ENCODE data around the gene CRTAP. TPM values are rescaled to one million over a fixed set of nuclear protein-coding genes. Genes with fewer than 3 reads are reported as not detected.

The CRTAP gene
- total and polyA plus RNA-seq, 2 donors from 2014 or later = 122 to 192 TPM

- intact Hi-C loops (cut with DNase I) = no loop called here
- TF ChIP-seq, protein P1, sequence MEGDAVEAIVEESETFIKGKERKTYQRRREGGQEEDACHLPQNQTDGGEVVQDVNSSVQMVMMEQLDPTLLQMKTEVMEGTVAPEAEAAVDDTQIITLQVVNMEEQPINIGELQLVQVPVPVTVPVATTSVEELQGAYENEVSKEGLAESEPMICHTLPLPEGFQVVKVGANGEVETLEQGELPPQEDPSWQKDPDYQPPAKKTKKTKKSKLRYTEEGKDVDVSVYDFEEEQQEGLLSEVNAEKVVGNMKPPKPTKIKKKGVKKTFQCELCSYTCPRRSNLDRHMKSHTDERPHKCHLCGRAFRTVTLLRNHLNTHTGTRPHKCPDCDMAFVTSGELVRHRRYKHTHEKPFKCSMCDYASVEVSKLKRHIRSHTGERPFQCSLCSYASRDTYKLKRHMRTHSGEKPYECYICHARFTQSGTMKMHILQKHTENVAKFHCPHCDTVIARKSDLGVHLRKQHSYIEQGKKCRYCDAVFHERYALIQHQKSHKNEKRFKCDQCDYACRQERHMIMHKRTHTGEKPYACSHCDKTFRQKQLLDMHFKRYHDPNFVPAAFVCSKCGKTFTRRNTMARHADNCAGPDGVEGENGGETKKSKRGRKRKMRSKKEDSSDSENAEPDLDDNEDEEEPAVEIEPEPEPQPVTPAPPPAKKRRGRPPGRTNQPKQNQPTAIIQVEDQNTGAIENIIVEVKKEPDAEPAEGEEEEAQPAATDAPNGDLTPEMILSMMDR (IDR thresholded peaks at IDR 0.05; ENCODE audit: borderline replicate concordance, extremely low read depth, insufficient read depth) = no peak
- FAIRE-seq (no peak), DNase-seq (no peak)
- no peaks in the 10 kb centered on the region for H3K27me3 ChIP-seq (ENCODE audit: control insufficient read depth, insufficient read depth, low read length)
- no peak overlapping the region for H3K9ac ChIP-seq (ENCODE audit: low read length in 3 of 3)
- no peaks in the 10 kb centered on the region for H3K4me1 ChIP-seq (ENCODE audit: control insufficient read depth in 2 of 3, insufficient read depth in 2 of 3, low read depth in 1 of 3, low read length in 3 of 3)
- H3K9me3 ChIP-seq (ENCODE audit: control insufficient read depth in 2 of 3, insufficient read depth in 1 of 3, low read length in 3 of 3) = peaks cover 0 to 1% (median 0%) of the 10 kb centered on the region in 3 donors
- H3K27ac ChIP-seq (ENCODE audit: low read depth in 2 of 2, low read length in 2 of 2) = no peak overlapping the region
- H3K4me3 ChIP-seq (ENCODE audit: low read length in 3 of 3) = no peak overlapping the region
- no peaks in the 10 kb centered on the region for H3K36me3 ChIP-seq (ENCODE audit: control insufficient read depth in 2 of 3, insufficient read depth in 3 of 3, low read length in 3 of 3)
Observed at GRCh38 chr3:33174095-33174494, 60.3 kb downstream of the CRTAP start.

- H3K9me3 ChIP-seq (ENCODE audit: control insufficient read depth in 2 of 3, insufficient read depth in 1 of 3, low read length in 3 of 3) = peaks cover 0 to 4% (median 0%) of the 10 kb centered on the region in 3 donors
- no peak overlapping the region for H3K9ac ChIP-seq (ENCODE audit: low read length in 3 of 3)
- no peak overlapping the region for H3K4me3 ChIP-seq (ENCODE audit: low read length in 3 of 3)
- H3K27ac ChIP-seq (ENCODE audit: low read depth in 2 of 2, low read length in 2 of 2) = no peak overlapping the region
- no peaks in the 10 kb centered on the region for H3K36me3 ChIP-seq (ENCODE audit: control insufficient read depth in 2 of 3, insufficient read depth in 3 of 3, low read length in 3 of 3)
- no peak for DNase-seq
- intact Hi-C loops (cut with DNase I) = no loop called here
- TF ChIP-seq, protein P1 (IDR thresholded peaks at IDR 0.05; ENCODE audit: borderline replicate concordance, extremely low read depth, insufficient read depth) = no peak
- no peaks in the 10 kb centered on the region for H3K4me1 ChIP-seq (ENCODE audit: control insufficient read depth in 2 of 3, insufficient read depth in 2 of 3, low read depth in 1 of 3, low read length in 3 of 3)
- H3K27me3 ChIP-seq (ENCODE audit: control insufficient read depth, insufficient read depth, low read length) = no peaks in the 10 kb centered on the region
- no peak for FAIRE-seq
Observed at GRCh38 chr3:33174711-33175414, 61.0 kb downstream of the CRTAP start.

DNA sequence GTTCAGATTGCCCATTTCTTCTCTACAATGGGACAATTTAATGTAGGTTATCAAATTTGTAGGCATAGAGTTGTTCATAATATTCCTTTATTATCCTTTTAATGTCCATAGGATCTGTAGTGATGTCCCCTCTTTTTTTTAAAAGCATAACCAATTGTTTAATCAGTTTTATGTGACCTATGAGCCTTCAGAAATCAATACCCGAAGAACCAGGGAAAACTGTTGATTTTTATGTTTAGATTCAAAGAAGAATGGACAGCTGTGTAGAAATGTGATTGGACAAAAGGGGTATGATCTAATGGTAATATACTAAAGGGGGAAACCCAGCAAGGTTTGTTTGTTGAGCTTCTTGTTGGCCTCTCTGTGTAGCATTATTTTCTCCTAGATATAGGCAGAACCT, 65.3 kb downstream of the CRTAP start:
- FAIRE-seq (no peak), DNase-seq (no peak)
- H3K4me3 ChIP-seq (ENCODE audit: low read length in 3 of 3) = no peak overlapping the region
- intact Hi-C loops (cut with DNase I) = no loop called here
- peaks cover 0 to 4% (median 0%) of the 10 kb centered on the region in 3 donors for H3K9me3 ChIP-seq (ENCODE audit: control insufficient read depth in 2 of 3, insufficient read depth in 1 of 3, low read length in 3 of 3)
- no peaks in the 10 kb centered on the region for H3K27me3 ChIP-seq (ENCODE audit: control insufficient read depth, insufficient read depth, low read length)
- H3K9ac ChIP-seq (ENCODE audit: low read length in 3 of 3) = no peak overlapping the region
- H3K36me3 ChIP-seq (ENCODE audit: control insufficient read depth in 2 of 3, insufficient read depth in 3 of 3, low read length in 3 of 3) = no peaks in the 10 kb centered on the region
- H3K27ac ChIP-seq (ENCODE audit: low read depth in 2 of 2, low read length in 2 of 2) = no peak overlapping the region
- TF ChIP-seq, protein P1 (IDR thresholded peaks at IDR 0.05; ENCODE audit: borderline replicate concordance, extremely low read depth, insufficient read depth) = no peak
- no peaks in the 10 kb centered on the region for H3K4me1 ChIP-seq (ENCODE audit: control insufficient read depth in 2 of 3, insufficient read depth in 2 of 3, low read depth in 1 of 3, low read length in 3 of 3)

Data from kidney (tissue), 14 donors.